ENCODE results near the gene EYA3. TPM values are rescaled to one million over a fixed set of nuclear protein-coding genes. Genes with fewer than 3 reads are reported as not detected.

Gene EYA3
- total and polyA plus RNA-seq, 2 of the 8 experiments (the other 6 are each of a cell fraction or from before 2014, with no cell fraction given): 15.0 to 33.9 TPM

- TF ChIP-seq E2F6 (IDR thresholded peaks at IDR 0.05): no peak
Measured at GRCh38 chr1:27968692-27969091, 119.7 kb downstream of the EYA3 start (continued).

All from H1 (cell line).